Testis (tissue), 2 donors: ENCODE data around the gene PA2G4.
A peak's percentile ranks its signal among the peaks of the same experiment; 100 is the strongest.

Experiments used
- POLR2A ChIP-seq: fragments of 450-650 bp; IDR thresholded peaks from one replicate; pipeline ENCODE4 v1.6.1; 2017; ENCODE audit warnings: antibody characterized with exemption, mild to moderate bottlenecking, moderate library complexity
- TF ChIP-seq, protein P1 (sequence below), 3 experiments: fragments of 450-650 bp in 2 of 3; fragments of 200-600 bp in 1 of 3; sonication (generic) in 1 of 3; IDR thresholded peaks; one replicate each; pipeline ENCODE4 v1.5.1; 2016 to 2019; ENCODE audit warnings: antibody characterized with exemption in 3 of 3, mild to moderate bottlenecking in 2 of 3, moderate library complexity in 1 of 3

DNA sequence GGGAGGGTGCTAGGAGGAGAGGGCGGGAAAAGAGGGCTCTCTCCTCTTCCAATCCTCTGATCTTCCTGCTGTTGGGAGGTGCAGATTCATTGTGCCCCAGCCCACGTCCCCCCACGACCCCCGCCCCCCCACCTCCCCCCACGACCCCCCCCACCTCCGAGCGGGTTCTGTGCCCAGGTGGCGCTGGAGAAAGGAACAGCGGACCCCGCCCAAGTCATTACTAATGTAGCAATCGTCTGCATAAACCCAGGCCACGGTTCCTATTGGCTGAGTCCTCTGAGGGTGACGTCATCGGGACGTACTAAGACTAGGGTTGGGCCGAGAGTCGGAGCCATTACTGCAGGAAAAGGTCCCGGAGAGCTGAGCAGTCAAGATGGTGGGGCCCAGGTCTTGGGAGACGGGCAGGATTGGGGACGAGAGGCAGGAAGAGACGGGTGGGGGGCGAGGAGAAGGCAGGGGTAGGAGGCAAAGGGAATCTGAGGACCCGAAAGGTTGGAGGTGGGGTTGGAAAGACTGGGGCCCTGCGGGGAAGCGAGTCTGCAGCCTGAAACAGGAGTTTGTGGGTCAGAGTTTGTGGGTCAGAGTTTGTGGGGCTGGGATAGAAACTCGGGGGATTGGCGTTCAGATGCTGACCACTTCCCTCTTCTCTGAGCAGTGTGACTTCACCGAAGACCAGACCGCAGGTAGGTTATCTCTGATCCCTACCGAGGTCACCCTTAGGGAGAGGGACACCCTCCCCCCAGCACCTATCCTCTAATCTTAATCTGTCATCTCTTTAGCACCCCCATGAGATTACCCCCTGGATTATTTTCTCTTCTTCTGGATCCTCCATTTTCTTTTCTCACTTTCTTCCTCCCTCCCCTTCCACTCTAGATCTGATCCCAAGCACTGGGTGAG is 53.9 kb downstream of the PA2G4 start, which contains the start of gene MYL6:
- TF ChIP-seq POLR2A, result peak; percentile 99
- TF ChIP-seq, protein P1, sequence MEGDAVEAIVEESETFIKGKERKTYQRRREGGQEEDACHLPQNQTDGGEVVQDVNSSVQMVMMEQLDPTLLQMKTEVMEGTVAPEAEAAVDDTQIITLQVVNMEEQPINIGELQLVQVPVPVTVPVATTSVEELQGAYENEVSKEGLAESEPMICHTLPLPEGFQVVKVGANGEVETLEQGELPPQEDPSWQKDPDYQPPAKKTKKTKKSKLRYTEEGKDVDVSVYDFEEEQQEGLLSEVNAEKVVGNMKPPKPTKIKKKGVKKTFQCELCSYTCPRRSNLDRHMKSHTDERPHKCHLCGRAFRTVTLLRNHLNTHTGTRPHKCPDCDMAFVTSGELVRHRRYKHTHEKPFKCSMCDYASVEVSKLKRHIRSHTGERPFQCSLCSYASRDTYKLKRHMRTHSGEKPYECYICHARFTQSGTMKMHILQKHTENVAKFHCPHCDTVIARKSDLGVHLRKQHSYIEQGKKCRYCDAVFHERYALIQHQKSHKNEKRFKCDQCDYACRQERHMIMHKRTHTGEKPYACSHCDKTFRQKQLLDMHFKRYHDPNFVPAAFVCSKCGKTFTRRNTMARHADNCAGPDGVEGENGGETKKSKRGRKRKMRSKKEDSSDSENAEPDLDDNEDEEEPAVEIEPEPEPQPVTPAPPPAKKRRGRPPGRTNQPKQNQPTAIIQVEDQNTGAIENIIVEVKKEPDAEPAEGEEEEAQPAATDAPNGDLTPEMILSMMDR (IDR thresholded peaks at IDR 0.05), result no peak
